GM19193 (cell line): ENCODE measurements around the gene BTBD1.
A peak's percentile ranks its signal among the peaks of the same experiment; 100 is the strongest.

ENCODE experiments used
- POLR2A ChIP-seq: IDR thresholded peaks from 4 replicates; pipeline ENCODE4 v1.6.1; 2011; ENCODE audit not compliant: insufficient read depth, insufficient read length; ENCODE audit errors: extremely low read depth

Gene BTBD1

GRCh38 chr15:82985688-82986441 lies 81.2 kb downstream of the BTBD1 start, which contains the start of gene RAMAC:
TSS of gene RAMAC (plus strand) at chr15:82986210. CDS start at chr15:82989019, 2,809 bp downstream.
- TF ChIP-seq POLR2A: peak; percentile 86

GRCh38 chr15:82980981-82981380 lies 86.1 kb downstream of the BTBD1 start:
- TF ChIP-seq POLR2A: no peak

- TF ChIP-seq POLR2A: no peak
Measured at GRCh38 chr15:82979726-82980125, 87.3 kb downstream of the BTBD1 start.

- TF ChIP-seq POLR2A: no peak
Measured at GRCh38 chr15:82978438-82978837, 88.6 kb downstream of the BTBD1 start.

- no peak for TF ChIP-seq POLR2A
Measured at GRCh38 chr15:82977076-82977475, 90.0 kb downstream of the BTBD1 start.

GRCh38 chr15:82972990-82973389 lies 94.1 kb downstream of the BTBD1 start:
- no peak for TF ChIP-seq POLR2A

- no peak for TF ChIP-seq POLR2A
Measured at GRCh38 chr15:82971218-82971984, 95.7 kb downstream of the BTBD1 start.

- TF ChIP-seq POLR2A: no peak
Measured at GRCh38 chr15:82970696-82971095, 96.4 kb downstream of the BTBD1 start.

GRCh38 chr15:82970078-82970686 lies 96.9 kb downstream of the BTBD1 start:
- TF ChIP-seq POLR2A: no peak

- TF ChIP-seq POLR2A: no peak
Measured at GRCh38 chr15:82969353-82969752, 97.7 kb downstream of the BTBD1 start.

- no peak for TF ChIP-seq POLR2A
Measured at GRCh38 chr15:82968066-82968465, 99.0 kb downstream of the BTBD1 start.

GRCh38 chr15:82966671-82967071 lies 100.4 kb downstream of the BTBD1 start:
- no peak for TF ChIP-seq POLR2A
